HS-5 (cell line): ENCODE data around the gene GFRAL.

Experiments used
- DNase-seq: peaks from one replicate; pipeline ENCODE4 v3.0.0-alpha.2; 2012; ENCODE audit warnings: low read depth

The GFRAL gene

DNA sequence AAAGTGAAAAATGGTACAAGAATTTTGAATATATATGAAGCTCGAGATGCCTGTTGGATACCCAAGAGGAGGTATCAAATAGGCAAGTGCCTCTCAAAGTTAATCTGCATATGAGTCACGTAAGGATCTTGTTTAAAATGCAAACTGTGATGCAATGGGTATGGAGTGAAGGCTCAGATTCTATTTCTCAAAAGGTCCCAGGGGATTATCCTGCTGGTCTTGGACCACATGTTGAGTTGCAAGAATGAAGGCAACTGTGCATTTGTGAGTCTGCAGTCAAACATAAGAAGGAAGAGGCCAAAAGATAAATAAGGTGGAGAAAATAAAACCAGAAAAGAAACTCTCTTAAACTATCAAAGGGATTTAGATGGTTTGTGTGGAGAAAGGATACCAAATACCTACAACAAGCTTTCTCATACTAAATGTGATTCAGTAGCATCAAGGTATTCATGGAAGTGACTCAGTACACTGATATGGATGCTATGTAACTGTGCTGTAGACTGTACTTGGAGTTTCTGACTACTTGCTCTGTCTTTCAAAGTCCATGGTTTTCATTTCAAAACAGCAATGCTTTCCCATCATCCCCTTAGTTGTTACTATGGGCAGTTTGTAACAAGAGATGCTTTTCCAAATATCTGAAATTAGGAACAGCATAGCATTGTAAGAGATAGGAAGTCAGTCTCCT, 106.3 kb downstream of the GFRAL start:
- peak; percentile 66 for DNase-seq

DNA sequence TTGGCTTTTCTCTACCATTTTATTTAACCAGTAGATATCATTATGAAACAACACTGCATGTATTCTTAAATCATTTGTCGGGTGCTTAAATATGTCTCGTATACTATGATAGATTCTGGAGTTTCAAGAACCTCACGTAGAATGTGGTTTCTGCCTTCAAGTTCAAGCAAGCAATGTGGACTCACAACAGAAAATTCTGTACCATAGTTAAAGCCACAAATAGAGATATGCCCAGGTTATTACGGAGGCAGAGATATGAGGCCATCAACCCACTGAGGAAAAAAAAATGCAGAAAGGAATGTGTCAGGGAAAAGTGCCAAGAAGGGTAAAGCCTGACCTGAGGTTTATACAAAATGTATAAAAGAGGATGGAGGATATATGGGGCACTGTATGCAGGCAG, 109.9 kb downstream of the GFRAL start:
- DNase-seq, result no peak

DNA sequence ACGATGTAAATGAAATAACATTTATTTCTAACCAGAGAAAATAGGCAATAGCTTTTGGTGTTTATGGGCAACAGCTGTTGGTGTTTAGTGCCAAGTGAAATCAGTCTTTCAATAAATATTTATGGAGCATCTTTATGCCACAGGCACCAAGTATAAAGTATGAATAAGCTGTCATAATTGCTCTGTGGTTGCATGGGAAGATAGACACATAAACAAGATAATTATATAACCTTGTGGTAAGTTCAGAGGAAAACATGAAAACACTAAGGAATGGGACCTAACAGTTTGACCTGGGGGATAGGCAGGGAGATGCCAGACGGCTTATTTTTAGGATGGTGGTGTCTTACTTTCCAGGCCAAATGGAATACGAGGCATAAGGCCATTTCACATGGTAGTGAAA, 110.9 kb downstream of the GFRAL start:
- DNase-seq, result no peak

DNA sequence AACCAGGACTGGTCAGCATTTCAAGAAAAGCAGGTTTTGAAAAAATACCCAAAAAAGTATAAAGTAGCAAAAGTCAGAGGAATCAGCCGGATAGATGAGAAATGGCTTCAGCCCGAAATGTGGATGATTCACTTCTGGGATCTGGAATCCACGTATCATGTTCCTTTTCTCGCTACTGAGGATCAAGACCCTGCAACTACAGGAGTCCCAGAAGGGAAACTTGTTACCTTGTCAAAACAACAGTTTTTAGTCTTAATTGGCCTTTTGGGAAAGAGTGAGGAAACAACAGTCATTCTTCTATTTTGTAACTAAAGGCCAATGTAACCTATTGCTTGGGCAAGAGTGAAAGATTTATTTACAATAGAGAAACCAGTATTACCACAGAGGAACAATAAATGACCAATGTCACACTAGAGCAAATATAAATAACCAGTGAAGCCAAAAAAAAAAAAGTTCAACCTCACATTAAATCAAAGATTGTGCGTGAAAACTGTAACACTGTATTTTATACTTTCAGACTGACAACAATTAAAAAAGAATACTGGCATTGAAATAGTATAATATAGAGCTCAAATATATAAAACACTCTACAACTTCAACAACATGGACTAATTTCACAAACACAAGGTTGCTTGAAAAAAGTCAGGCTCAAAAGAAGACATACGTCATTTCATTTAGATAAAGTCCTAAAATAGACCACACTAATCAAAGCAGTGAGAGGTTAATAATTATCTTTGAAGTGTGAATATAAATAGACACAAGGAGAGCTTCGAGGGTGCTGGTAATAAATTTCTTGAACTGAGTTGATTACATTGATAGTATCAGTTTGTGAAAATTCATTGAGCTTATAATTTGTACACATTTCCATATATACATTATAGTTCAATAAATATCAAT, 116.2 kb downstream of the GFRAL start:
- DNase-seq, result no peak

DNA sequence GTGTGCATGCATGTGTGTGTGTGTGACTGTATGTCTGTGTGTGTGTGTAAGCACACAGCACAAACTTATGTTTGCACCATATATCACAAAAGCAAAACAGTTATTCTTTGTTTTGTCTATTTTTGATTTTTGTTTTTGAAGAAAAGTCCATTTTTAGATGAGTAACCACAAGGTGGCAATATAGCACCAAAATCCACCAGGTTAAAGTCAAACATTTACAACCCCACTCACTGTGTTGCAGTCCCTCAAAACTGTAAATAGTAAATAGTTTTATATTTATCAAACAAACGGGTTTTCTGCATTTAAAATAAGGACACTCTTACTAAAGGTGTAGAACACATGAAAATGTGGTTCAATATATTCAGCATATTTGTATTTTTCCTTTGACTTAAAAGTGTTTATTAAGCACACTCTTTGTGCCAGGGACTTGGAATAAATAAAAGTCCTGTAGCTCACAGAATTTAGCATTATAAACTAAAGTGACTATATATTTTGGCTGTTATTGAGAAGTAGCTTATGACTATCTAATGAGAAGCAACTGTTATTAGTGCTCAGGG, 118.5 kb downstream of the GFRAL start:
- peak; percentile 25 for DNase-seq

DNA sequence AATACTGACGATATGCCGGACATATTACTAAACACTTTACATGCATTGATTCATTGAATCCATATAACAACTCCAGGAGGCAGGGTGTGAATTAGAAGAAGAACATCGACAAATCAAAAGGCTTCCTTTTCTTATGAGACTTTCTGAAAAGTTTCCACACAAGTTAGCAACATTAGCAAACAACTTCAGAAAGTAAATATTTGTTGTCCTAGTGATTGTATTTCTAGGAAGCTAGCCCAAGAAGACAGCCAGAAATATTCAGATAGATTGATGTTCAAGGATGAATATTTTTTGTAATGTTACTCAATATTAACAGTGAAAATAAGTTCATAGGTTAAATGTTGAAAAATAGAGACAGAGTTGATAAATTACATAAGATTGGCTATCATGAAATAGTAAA, 120.6 kb downstream of the GFRAL start:
- no peak for DNase-seq

DNA sequence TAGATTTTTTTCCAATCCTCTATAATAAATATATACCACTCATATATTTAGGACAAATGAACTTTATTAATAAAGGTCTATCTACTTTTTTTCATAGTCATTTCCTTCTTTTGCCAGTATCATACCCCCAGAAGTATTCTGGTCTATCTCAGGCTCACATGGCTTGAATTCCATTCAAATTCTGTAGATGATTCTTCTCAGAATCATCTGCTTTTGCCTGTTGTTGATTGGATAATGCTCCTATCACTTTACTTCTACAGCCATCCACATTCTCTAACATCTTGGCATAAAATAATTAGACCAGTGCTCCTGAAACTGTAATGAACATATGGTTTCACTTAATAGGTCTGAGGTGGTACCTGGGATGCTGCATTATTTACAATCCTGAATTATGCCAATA, 121.2 kb downstream of the GFRAL start:
- peak; percentile 40 for DNase-seq

DNA sequence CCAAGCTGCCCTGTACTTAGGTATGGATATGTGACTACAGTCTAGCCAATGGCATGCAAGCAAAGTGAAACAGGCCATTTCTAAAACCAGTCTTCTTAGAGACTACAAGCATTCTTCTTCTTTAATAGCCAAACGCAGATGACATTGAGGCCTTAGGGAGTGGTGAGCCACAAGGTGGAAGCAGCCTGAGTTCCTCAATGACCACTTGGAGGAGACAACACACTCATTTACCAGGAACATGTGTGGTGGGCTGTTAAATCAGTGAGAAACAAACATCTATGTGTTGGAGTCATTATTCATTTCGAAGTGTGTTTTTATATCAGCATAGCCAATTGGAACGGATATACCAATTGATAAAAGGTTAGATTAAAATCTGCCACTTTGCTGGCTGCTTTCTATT, 122.0 kb downstream of the GFRAL start:
- DNase-seq, result no peak

DNA sequence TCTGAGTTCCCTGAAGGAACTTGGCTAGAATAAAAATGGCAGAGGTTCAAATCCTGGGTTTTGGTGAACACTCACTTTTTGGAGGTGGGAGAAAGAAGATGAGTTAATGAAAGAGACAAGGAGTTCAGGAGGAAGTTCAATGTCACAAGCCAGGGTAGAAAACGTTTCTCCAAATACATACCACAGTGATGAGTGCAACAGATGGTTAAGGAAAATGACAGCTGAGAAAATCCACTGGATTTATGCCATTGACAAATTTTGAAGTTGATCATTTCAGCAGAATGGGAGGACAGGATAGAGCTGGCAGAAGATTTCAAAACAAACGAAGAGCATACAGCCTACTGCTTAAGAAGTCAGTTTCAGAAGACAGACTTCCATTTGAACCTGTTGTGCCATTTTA, 122.7 kb downstream of the GFRAL start:
- DNase-seq, result peak; percentile 33
